ENCODE data around the gene PDE3B.
"Not testable (repeated sequence)": the region's sequence is repeated elsewhere in the genome, so short reads cannot be mapped to it uniquely, and the experiment has no call there.

The PDE3B gene

GRCh38 chr11:14643697-14644225 lies at the start of gene PDE3B:
Gene PDE3B (plus strand): TSS chr11:14643804. CDS start chr11:14644076, 272 bp downstream.
- peak; percentile 50 for DNase-seq

GRCh38 chr11:14595261-14595660 lies 48.3 kb upstream of the PDE3B start:
- not testable (repeated sequence) for DNase-seq

GRCh38 chr11:14607713-14608112 lies 35.9 kb upstream of the PDE3B start:
- DNase-seq: no peak

GRCh38 chr11:14609902-14610301 lies 33.7 kb upstream of the PDE3B start:
- no peak for DNase-seq

- DNase-seq: no peak
Measured at GRCh38 chr11:14611939-14612338, 31.7 kb upstream of the PDE3B start.

- no peak for DNase-seq
Measured at GRCh38 chr11:14612694-14613093, 30.9 kb upstream of the PDE3B start.

GRCh38 chr11:14614091-14614622 lies 29.4 kb upstream of the PDE3B start:
- no peak for DNase-seq

GRCh38 chr11:14617241-14618027 lies 26.2 kb upstream of the PDE3B start:
- DNase-seq: no peak

- no peak for DNase-seq
Measured at GRCh38 chr11:14618060-14618459, 25.5 kb upstream of the PDE3B start.

GRCh38 chr11:14619603-14620531 lies 23.7 kb upstream of the PDE3B start:
- DNase-seq: no peak

- DNase-seq: no peak
Measured at GRCh38 chr11:14622223-14622954, 21.2 kb upstream of the PDE3B start.

- DNase-seq: no peak
Measured at GRCh38 chr11:14623036-14623435, 20.6 kb upstream of the PDE3B start.

- DNase-seq: no peak
Measured at GRCh38 chr11:14625586-14626205, 17.9 kb upstream of the PDE3B start.

- no peak for DNase-seq
Measured at GRCh38 chr11:14626650-14627049, 17.0 kb upstream of the PDE3B start.

- DNase-seq: not testable (repeated sequence)
Measured at GRCh38 chr11:14633506-14634224, 9.9 kb upstream of the PDE3B start.

- peak; percentile 1 for DNase-seq
Measured at GRCh38 chr11:14634813-14635212, 8.8 kb upstream of the PDE3B start.

GRCh38 chr11:14635546-14635945 lies 8.1 kb upstream of the PDE3B start:
- DNase-seq: no peak

- DNase-seq: no peak
Measured at GRCh38 chr11:14636119-14636518, 7.5 kb upstream of the PDE3B start.

- no peak for DNase-seq
Measured at GRCh38 chr11:14637868-14638409, 5.7 kb upstream of the PDE3B start.

- no peak for DNase-seq
Measured at GRCh38 chr11:14638561-14638960, 5.0 kb upstream of the PDE3B start.

- DNase-seq: no peak
Measured at GRCh38 chr11:14641801-14642200, 1.8 kb upstream of the PDE3B start.
